Body of pancreas (tissue), 4 donors: ENCODE measurements around the gene ADTRP. TPM values are rescaled to one million over a fixed set of nuclear protein-coding genes. Genes with fewer than 3 reads are reported as not detected.
A peak's percentile ranks its signal among the peaks of the same experiment; 100 is the strongest.

Source experiments
- ATAC-seq: fragments of 150-250 bp; one replicate; pipeline ENCODE4 v1.9.1; 2016
- DNase-seq, 4 donors: peaks; one replicate each; pipeline ENCODE4 v3.0.0-alpha.2; 2019
- H3K27ac ChIP-seq, 4 donors: fragments of 200-600 bp; sonication (generic); 1 replicate in 3 of 4; 2 replicates in 1 of 4; pipeline versions ENCODE4 v1.5.1 to v1.6.1; 2016 to 2019; ENCODE audit warnings: mild to moderate bottlenecking in 1 of 4, mixed read lengths in 1 of 4, moderate library complexity in 1 of 4
- H3K27me3 ChIP-seq, 2 donors: fragments of 200-600 bp; sonication (generic); one replicate each; pipeline ENCODE4 v1.6.0; 2016; ENCODE audit warnings: mild to moderate bottlenecking in 1 of 2
- H3K36me3 ChIP-seq, 2 donors: fragments of 200-600 bp; sonication (generic); replicated peaks in 1 of 2; 2 replicates each; pipeline ENCODE4 v1.5.1; 2016; ENCODE audit warnings: low read depth in 2 of 2; ENCODE audit not compliant: insufficient read depth in 1 of 2
- H3K4me1 ChIP-seq: fragments of 200-600 bp; sonication (generic); one replicate; pipeline ENCODE4 v1.6.0; 2016
- H3K4me3 ChIP-seq, 2 donors: fragments of 200-600 bp; sonication (generic); 1 replicate in 1 of 2; 2 replicates in 1 of 2; pipeline ENCODE4 v1.5.1; 2016 to 2019
- H3K9me3 ChIP-seq, 3 donors: fragments of 200-600 bp; sonication (generic); 1 replicate in 2 of 3; 2 replicates in 1 of 3; pipeline ENCODE4 v1.5.1; 2016
- CTCF ChIP-seq, 7 experiments: fragments of 450-650 bp in 4 of 7; fragments of 200-600 bp in 3 of 7; sonication (generic) in 3 of 7; IDR thresholded peaks; one replicate each; pipeline ENCODE4 v1.5.1; 2016 to 2019; ENCODE audit warnings: antibody characterized with exemption in 7 of 7
- POLR2A ChIP-seq, 3 donors: fragments of 450-650 bp; IDR thresholded peaks; one replicate each; pipeline ENCODE4 v1.6.1; 2016; ENCODE audit warnings: antibody characterized with exemption in 3 of 3, mild to moderate bottlenecking in 2 of 3
- WGBS, 2 donors: methylation state at CpG; one replicate each; pipeline ENCODE4 v1.1.5; 2017; 5-methylcytosine and 5-hydroxymethylcytosine counted together
- intact Hi-C: fragments of 100-400 bp; cut with DNase I; formaldehyde crosslinking; loops from one replicate; pipeline ENCODE4 v1.15.1; 2023
- total RNA-seq, 2 donors: library from RNA; depleted of rRNA; stranded (reverse); fragments of >200 nt; gene quantifications; one replicate each; pipeline ENCODE4 v1.1.0, GENCODE V29; 2016

Gene ADTRP
- total RNA-seq, 2 donors from 2014 or later = not detected

DNA sequence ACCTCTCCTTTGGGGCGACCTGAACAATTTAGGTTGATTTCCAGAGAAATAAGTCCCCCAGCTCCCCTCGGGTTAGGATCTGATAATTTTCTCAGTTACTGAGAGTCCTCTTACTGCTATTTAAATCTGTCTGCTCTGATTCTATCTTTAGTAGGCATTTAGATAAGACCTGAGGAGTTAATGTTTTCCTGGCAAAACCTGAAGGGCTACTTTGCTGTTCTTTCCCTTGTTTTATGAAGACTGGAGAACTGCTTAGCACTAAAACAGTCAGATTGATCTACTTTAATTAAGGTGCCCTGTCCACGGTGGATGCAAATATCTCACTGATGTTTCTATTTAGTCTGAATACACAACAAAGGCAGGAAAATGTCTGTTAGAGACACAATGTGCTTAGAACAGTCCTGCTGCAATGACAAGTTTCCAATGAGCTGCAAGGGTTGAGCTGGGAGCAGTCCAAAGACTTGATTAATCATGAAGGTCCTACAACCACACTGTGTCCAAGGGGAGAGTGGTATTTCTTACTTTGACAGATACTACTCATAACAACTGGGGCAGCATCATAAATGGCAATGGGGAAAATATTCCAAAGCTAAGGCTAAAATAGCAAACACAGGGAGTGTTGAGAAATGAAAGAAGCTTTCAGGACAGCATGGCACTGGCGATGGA, 15.7 kb downstream of the ADTRP start:
- no peak overlapping the region for H3K4me3 ChIP-seq
- WGBS, 2 donors = 34 to 35% methylated on average over 4 of the region's 4 CpGs
- ATAC-seq (peak; percentile 8), DNase-seq (no peak)
- no peaks in the 10 kb centered on the region for H3K9me3 ChIP-seq
- intact Hi-C loops = no loop called here
- no peaks in the 10 kb centered on the region for H3K36me3 ChIP-seq
- no peak for TF ChIP-seq CTCF (IDR thresholded peaks at IDR 0.05)
- no peak for TF ChIP-seq POLR2A (IDR thresholded peaks at IDR 0.05)
- peaks cover 68% of the 10 kb centered on the region for H3K4me1 ChIP-seq
- peak overlapping the region; percentile 48 to 71 (median 56) for H3K27ac ChIP-seq
- no peaks in the 10 kb centered on the region for H3K27me3 ChIP-seq

DNA sequence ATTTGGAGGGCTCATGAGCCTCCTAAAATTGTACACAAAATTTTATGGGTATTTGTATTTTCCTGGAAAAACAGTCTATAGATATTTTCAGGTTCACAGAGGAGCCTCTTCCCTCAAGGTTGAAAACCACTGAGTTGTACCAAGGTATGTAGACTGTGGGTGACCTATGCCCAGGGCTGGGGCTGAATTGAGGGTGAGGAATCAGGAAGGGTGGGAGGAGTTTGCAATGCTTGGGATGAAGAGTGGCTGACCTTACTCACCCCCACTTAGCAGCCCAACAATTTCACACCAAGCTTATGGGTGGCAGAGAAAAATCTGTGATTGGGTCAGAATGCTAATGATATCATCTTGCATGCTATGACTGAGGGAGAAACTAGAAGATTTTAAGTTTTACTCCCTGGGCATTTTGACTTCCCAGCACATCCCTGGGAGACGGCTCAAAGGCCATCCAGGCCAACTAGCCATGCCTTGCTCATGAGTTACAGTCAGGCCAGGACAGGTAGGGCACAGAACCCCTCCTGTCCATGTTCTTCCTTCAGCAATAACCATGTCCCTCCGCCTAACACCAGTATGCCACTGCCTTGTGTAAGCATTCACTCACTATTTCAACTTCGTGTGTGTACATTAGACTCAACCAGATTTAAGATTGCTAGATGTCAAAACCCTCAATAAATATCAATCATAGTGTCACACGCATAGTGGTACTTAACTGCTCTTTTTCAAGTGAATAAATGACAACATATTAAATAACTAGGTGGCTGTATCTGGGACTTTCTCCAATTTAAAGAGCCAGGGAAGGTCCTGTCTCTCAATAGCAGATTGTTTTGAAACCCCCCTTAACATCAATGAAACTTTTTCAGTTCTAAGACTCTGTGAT, 16.6 kb downstream of the ADTRP start:
- Histone ChIP-seq H3K4me1 (peaks cover 63% of the 10 kb centered on the region), H3K4me3 (no peak overlapping the region), H3K36me3 (no peaks in the 10 kb centered on the region), H3K9me3 (no peaks in the 10 kb centered on the region), H3K27me3 (no peaks in the 10 kb centered on the region), H3K27ac (peak overlapping the region in 3 of 4 donors; percentile 48 to 71 (median 48))
- DNase-seq = no peak
- no peak for TF ChIP-seq CTCF (IDR thresholded peaks at IDR 0.05)
- TF ChIP-seq POLR2A (IDR thresholded peaks at IDR 0.05) = no peak
- 54 to 60% methylated on average over 4 of the region's 4 CpGs for WGBS, 2 donors
- intact Hi-C loops = no loop called here
- ATAC-seq = no peak

- no peaks in the 10 kb centered on the region for H3K27me3 ChIP-seq
- no peak for TF ChIP-seq POLR2A (IDR thresholded peaks at IDR 0.05)
- TF ChIP-seq CTCF (IDR thresholded peaks at IDR 0.05) = no peak
- WGBS, 2 donors = 13 to 17% methylated on average over 6 of the region's 6 CpGs
- peak in 1 of 4 donors; percentile 32 for DNase-seq
- no peaks in the 10 kb centered on the region for H3K36me3 ChIP-seq
- intact Hi-C loops = no loop called here
- H3K4me1 ChIP-seq = peaks cover 45% of the 10 kb centered on the region
- ATAC-seq = peak; percentile 25
- H3K4me3 ChIP-seq = no peak overlapping the region
- peak overlapping the region in 2 of 4 donors; percentile 14 to 18 for H3K27ac ChIP-seq
- H3K9me3 ChIP-seq = no peaks in the 10 kb centered on the region
These were observed 18.6 kb downstream of the ADTRP start for GRCh38 chr6:11760015-11760473.

- no peak for ATAC-seq
- DNase-seq = no peak
- no peaks in the 10 kb centered on the region for H3K9me3 ChIP-seq
- WGBS, 2 donors = 84 to 96% methylated on average over 4 of the region's 4 CpGs
- no peaks in the 10 kb centered on the region for H3K27me3 ChIP-seq
- intact Hi-C loops = no loop called here
- H3K4me1 ChIP-seq = peaks cover 40% of the 10 kb centered on the region
- H3K27ac ChIP-seq = no peak overlapping the region
- no peak overlapping the region for H3K4me3 ChIP-seq
- TF ChIP-seq POLR2A (IDR thresholded peaks at IDR 0.05) (no peak), CTCF (IDR thresholded peaks at IDR 0.05) (no peak)
- no peaks in the 10 kb centered on the region for H3K36me3 ChIP-seq
These were observed 19.7 kb downstream of the ADTRP start for GRCh38 chr6:11758878-11759277.
